BJ (cell line): Measurements from ENCODE around the gene DVL2. TPM values are rescaled to one million over a fixed set of nuclear protein-coding genes. Genes with fewer than 3 reads are reported as not detected.

Source experiments
- CTCF ChIA-PET: fragments of 350-600 bp; formaldehyde crosslinking; extraction: SDS; loops from one replicate; lab custom pipeline; 2021; ENCODE audit warnings: antibody characterized with exemption, inconsistent platforms; lab: Yijun Ruan, JAX
- POLR2A ChIA-PET: fragments of 300-600 bp; sonication (Branson Sonifier 250); formaldehyde crosslinking; extraction: SDS; loops from one replicate; lab custom pipeline; 2021; ENCODE audit warnings: antibody characterized with exemption; lab: Charles Lee
- DNase-seq: peaks from one replicate; pipeline ENCODE4 v3.0.0-alpha.2; 2011; ENCODE audit warnings: low read depth
- H3K27me3 ChIP-seq: 2 replicates; pipeline ENCODE4 v1.6.0; 2011; ENCODE audit warnings: low read length; ENCODE audit not compliant: control insufficient read depth, insufficient read depth
- H3K36me3 ChIP-seq: 2 replicates; pipeline ENCODE4 v1.5.1; 2011; ENCODE audit warnings: low read length; ENCODE audit not compliant: control insufficient read depth, insufficient read depth
- H3K4me3 ChIP-seq: 2 replicates; pipeline ENCODE4 v1.5.1; 2011; ENCODE audit warnings: low read depth, mild to moderate bottlenecking, control low read depth, low read length
- CTCF ChIP-seq: IDR thresholded peaks from 2 replicates; pipeline ENCODE4 v1.5.1; 2011; ENCODE audit warnings: low read depth, mild to moderate bottlenecking, control low read depth, inconsistent platforms, low read length, moderate library complexity; ENCODE audit not compliant: insufficient read depth
- polyA plus RNA-seq: library from polyadenylated mRNA; depleted of rRNA; stranded (reverse); fragments of >200 nt; gene quantifications from 2 replicates; pipeline ENCODE4 v1.2.3, GENCODE V29; 2011

The DVL2 gene
- polyA plus RNA-seq, 1 experiment = 5.0 TPM

- CTCF ChIA-PET = interaction anchor here (0.8 to 3.6 kb wide), 13 partner anchors 9 to 175 kb away, joined by 3 to 50 read pairs (median 4); partner anchors contain the start of gene NEURL4
- POLR2A ChIA-PET = interaction anchor here (0.6 to 1.3 kb wide), 2 partner anchors 17 to 20 kb away, joined by 4 to 22 read pairs; no protein-coding TSS in a partner anchor
- H3K36me3 ChIP-seq = peaks cover 28% of the 10 kb centered on the region
- DNase-seq = no peak
- peak; percentile 58 for TF ChIP-seq CTCF
- no peaks in the 10 kb centered on the region for H3K27me3 ChIP-seq
- peak overlapping the region; percentile 84 for H3K4me3 ChIP-seq
These were observed 13.6 kb downstream of the DVL2 start for GRCh38 chr17:7220593-7221277.

DNA sequence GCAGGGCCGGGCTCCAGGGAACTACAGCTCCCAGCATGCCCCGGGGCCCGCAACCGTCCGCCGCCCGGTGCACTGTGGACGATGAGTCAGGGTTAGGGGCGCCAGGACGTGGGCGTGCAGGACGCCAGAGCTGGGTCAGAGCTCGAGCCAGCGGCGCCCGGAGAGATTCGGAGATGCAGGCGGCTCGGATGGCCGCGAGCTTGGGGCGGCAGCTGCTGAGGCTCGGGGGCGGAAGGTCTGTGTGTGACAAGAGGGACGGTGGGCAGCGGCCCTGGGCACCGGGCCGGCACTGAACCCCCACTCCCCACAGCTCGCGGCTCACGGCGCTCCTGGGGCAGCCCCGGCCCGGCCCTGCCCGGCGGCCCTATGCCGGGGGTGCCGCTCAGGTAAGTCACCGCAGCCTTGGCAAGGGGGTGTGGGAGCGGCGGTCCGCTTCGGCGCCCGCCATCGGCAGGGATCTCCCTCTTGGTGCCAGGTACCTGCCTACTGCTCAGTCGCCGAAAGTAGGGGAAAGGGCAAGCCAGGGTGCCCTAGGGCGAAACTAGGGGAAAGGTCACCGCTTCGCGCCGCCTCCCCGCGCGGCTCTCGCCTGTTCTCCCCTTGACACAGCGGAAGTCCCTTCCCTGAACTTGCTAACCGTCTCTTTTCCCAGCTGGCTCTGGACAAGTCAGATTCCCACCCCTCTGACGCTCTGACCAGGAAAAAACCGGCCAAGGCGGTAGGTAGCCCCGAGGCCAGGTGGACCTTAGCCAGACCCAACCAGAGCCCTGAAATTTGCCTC lies 14.3 kb downstream of the DVL2 start, which contains the start of the genes ACADVL and DLG4:
TSS of gene ACADVL (plus strand) at position 127 of the 781 bp plus-strand sequence. CDS start at position 174, 47 bp downstream.
TSS of gene DLG4 (minus strand) at position 25 of the 781 bp plus-strand sequence.
- Histone ChIP-seq H3K4me3 (peak within 1 kb of the TSS; percentile 84), H3K36me3 (peaks cover 27% of the 10 kb centered on the region), H3K27me3 (no peaks in the 10 kb centered on the region)
- ChIA-PET CTCF (interaction anchor here (0.6 to 3.6 kb wide), 16 partner anchors 10 to 770 kb away, joined by 3 to 50 read pairs (median 4); partner anchors contain the start of gene NEURL4), POLR2A (interaction anchor here (0.6 to 1.3 kb wide), 2 partner anchors 18 to 31 kb away, joined by 3 to 4 read pairs; no protein-coding TSS in a partner anchor)
- no peak for TF ChIP-seq CTCF
- peak; percentile 37 for DNase-seq

DNA sequence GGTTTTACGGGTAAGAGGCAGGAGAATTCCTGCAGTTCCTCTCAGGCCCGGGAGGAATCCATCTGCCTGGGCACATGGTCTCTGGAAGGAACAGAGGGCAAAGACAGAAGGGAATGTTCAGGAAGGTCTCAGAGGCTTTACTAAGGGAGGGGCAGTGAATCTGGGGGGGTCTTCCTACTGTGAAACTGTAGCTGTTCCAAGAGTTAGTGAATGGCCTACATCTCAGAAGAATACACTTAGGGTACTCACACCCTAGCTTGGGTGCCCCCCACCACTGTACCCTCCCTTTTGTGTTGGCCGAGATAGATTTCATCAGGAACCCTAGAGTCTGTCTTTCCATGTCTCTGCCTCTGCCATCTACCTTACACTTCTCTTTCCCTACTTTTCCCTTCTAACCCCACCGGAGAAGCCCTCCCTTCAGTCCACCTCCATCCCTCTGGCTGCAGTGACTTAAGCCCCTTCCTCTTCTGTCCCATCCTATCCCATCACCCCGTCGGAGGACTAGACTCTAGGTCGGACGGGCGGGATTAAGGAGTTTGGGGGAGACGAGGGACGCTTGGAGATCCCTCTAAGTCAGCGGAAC lies 15.0 kb downstream of the DVL2 start:
- ChIA-PET POLR2A (interaction anchor here (0.6 to 1.3 kb wide), 3 partner anchors 18 to 32 kb away, joined by 3 to 4 read pairs (median 3); partner anchors contain the start of gene PHF23), CTCF (interaction anchor here (0.6 to 3.6 kb wide), 7 partner anchors 14 to 770 kb away, joined by 3 to 50 read pairs (median 3); no protein-coding TSS in a partner anchor)
- peaks cover 22% of the 10 kb centered on the region for H3K36me3 ChIP-seq
- DNase-seq = no peak
- no peak for TF ChIP-seq CTCF
- no peaks in the 10 kb centered on the region for H3K27me3 ChIP-seq
- peak overlapping the region; percentile 84 for H3K4me3 ChIP-seq

- Histone ChIP-seq H3K4me3 (no peak overlapping the region), H3K36me3 (peaks cover 16% of the 10 kb centered on the region), H3K27me3 (no peaks in the 10 kb centered on the region)
- no peak for TF ChIP-seq CTCF
- ChIA-PET CTCF (interaction anchor here (2.7 kb wide), 1 partner anchor 173 kb away, joined by 13 read pairs; no protein-coding TSS in a partner anchor), POLR2A (interaction anchor here (0.8 kb wide), 1 partner anchor 21 kb away, joined by 3 read pairs; the partner anchor contains the start of gene PHF23)
- no peak for DNase-seq
These were observed 15.6 kb downstream of the DVL2 start for GRCh38 chr17:7218758-7219157.
